Nephron progenitor cell (in vitro differentiated cells): ENCODE data around the gene B9D2.

Source experiments
- DNase-seq: peaks from one replicate; pipeline ENCODE4 v3.0.0; 2021
- H3K27ac Mint-ChIP-seq: 2 replicates; pipeline ENCODE4 v1.8.0; 2021; ENCODE audit warnings: mild to moderate bottlenecking, moderate library complexity, mixed read lengths
- H3K27me3 Mint-ChIP-seq: 2 replicates; pipeline ENCODE4 v1.8.0; 2021; ENCODE audit warnings: mild to moderate bottlenecking, low read depth, mixed read lengths; ENCODE audit not compliant: poor library complexity
- H3K36me3 Mint-ChIP-seq: 2 replicates; pipeline ENCODE4 v1.8.0; 2021; ENCODE audit warnings: low read depth, mixed read lengths
- H3K4me1 Mint-ChIP-seq: 2 replicates; pipeline ENCODE4 v1.8.0; 2021; ENCODE audit warnings: mixed read lengths
- H3K4me3 Mint-ChIP-seq: 2 replicates; pipeline ENCODE4 v1.8.0; 2021; ENCODE audit warnings: mild to moderate bottlenecking, moderate library complexity, mixed read lengths
- H3K9me3 Mint-ChIP-seq: 2 replicates; pipeline ENCODE4 v1.8.0; 2021; ENCODE audit warnings: mild to moderate bottlenecking, moderate library complexity, mixed read lengths
- CTCF ChIP-seq: fragments of 200-600 bp; sonication (generic); IDR thresholded peaks from 2 replicates; pipeline ENCODE4 v1.5.0; 2021; ENCODE audit warnings: antibody characterized with exemption

The B9D2 gene

GRCh38 chr19:41341669-41342490 is 22.1 kb downstream of the B9D2 start:
- no peaks in the 10 kb centered on the region for H3K4me1 Mint-ChIP-seq
- no peaks in the 10 kb centered on the region for H3K27me3 Mint-ChIP-seq
- H3K4me3 Mint-ChIP-seq = no peak overlapping the region
- H3K36me3 Mint-ChIP-seq = peaks cover 47% of the 10 kb centered on the region
- H3K9me3 Mint-ChIP-seq = no peaks in the 10 kb centered on the region
- no peak overlapping the region for H3K27ac Mint-ChIP-seq
- no peak for TF ChIP-seq CTCF
- DNase-seq = no peak

GRCh38 chr19:41339936-41340335 is 24.0 kb downstream of the B9D2 start:
- Mint-ChIP-seq H3K27ac (peak overlapping the region; percentile 14), H3K36me3 (peaks cover 40% of the 10 kb centered on the region), H3K9me3 (no peaks in the 10 kb centered on the region), H3K4me1 (no peaks in the 10 kb centered on the region), H3K4me3 (no peak overlapping the region), H3K27me3 (no peaks in the 10 kb centered on the region)
- TF ChIP-seq CTCF = no peak
- DNase-seq = no peak

- no peak for TF ChIP-seq CTCF
- Mint-ChIP-seq H3K9me3 (no peaks in the 10 kb centered on the region), H3K4me1 (peaks cover 20% of the 10 kb centered on the region), H3K4me3 (no peak overlapping the region), H3K27me3 (peaks cover 4% of the 10 kb centered on the region), H3K27ac (no peak overlapping the region), H3K36me3 (peaks cover 30% of the 10 kb centered on the region)
- DNase-seq = no peak
These were observed 28.5 kb downstream of the B9D2 start for GRCh38 chr19:41335467-41335866.

- no peak for TF ChIP-seq CTCF
- peaks cover 4% of the 10 kb centered on the region for H3K27me3 Mint-ChIP-seq
- no peaks in the 10 kb centered on the region for H3K9me3 Mint-ChIP-seq
- no peak overlapping the region for H3K27ac Mint-ChIP-seq
- H3K36me3 Mint-ChIP-seq = peaks cover 30% of the 10 kb centered on the region
- no peak overlapping the region for H3K4me3 Mint-ChIP-seq
- peaks cover 20% of the 10 kb centered on the region for H3K4me1 Mint-ChIP-seq
- DNase-seq = no peak
These were observed 29.2 kb downstream of the B9D2 start for GRCh38 chr19:41334793-41335192.

- no peaks in the 10 kb centered on the region for H3K9me3 Mint-ChIP-seq
- no peak for TF ChIP-seq CTCF
- H3K36me3 Mint-ChIP-seq = peaks cover 28% of the 10 kb centered on the region
- peaks cover 32% of the 10 kb centered on the region for H3K4me1 Mint-ChIP-seq
- H3K27ac Mint-ChIP-seq = no peak overlapping the region
- no peak overlapping the region for H3K4me3 Mint-ChIP-seq
- H3K27me3 Mint-ChIP-seq = peaks cover 4% of the 10 kb centered on the region
- DNase-seq = no peak
These were observed 31.5 kb downstream of the B9D2 start for GRCh38 chr19:41332468-41332867.

GRCh38 chr19:41332000-41332399 is 31.9 kb downstream of the B9D2 start:
- DNase-seq = no peak
- no peak overlapping the region for H3K27ac Mint-ChIP-seq
- H3K27me3 Mint-ChIP-seq = peaks cover 4% of the 10 kb centered on the region
- peaks cover 27% of the 10 kb centered on the region for H3K36me3 Mint-ChIP-seq
- peaks cover 36% of the 10 kb centered on the region for H3K4me1 Mint-ChIP-seq
- no peak overlapping the region for H3K4me3 Mint-ChIP-seq
- TF ChIP-seq CTCF = no peak
- H3K9me3 Mint-ChIP-seq = no peaks in the 10 kb centered on the region
